Esophagus muscularis mucosa (tissue), 4 donors: ENCODE results near the gene ZNF99. TPM values are rescaled to one million over a fixed set of nuclear protein-coding genes. Genes with fewer than 3 reads are reported as not detected.
"Not testable (repeated sequence)": the region's sequence is repeated elsewhere in the genome, so short reads cannot be mapped to it uniquely, and the experiment has no call there.

ENCODE experiments used
- DNase-seq: peaks from one replicate; pipeline ENCODE4 v3.0.0-alpha.2; 2017; ENCODE audit errors: extremely low spot score
- H3K27ac ChIP-seq, 4 donors: fragments of 200-600 bp; sonication (generic); replicated peaks in 1 of 4; 1 replicate in 3 of 4; 2 replicates in 1 of 4; pipeline ENCODE4 v1.5.1; 2016 to 2019; ENCODE audit warnings: mild to moderate bottlenecking in 1 of 4
- H3K27me3 ChIP-seq, 4 donors: fragments of 200-600 bp; sonication (generic); one replicate each; pipeline versions ENCODE4 v1.5.1 to v1.6.0; 2016 to 2019
- H3K36me3 ChIP-seq, 4 donors: fragments of 200-600 bp; sonication (generic); one replicate each; pipeline ENCODE4 v1.5.1; 2016 to 2019
- H3K4me1 ChIP-seq, 4 donors: fragments of 200-600 bp; sonication (generic); one replicate each; pipeline ENCODE4 v1.5.1; 2016 to 2019
- H3K4me3 ChIP-seq, 4 donors: fragments of 200-600 bp; sonication (generic); 1 replicate in 2 of 4; 2 replicates in 2 of 4; pipeline ENCODE4 v1.5.1; 2016 to 2019; ENCODE audit warnings: mild to moderate bottlenecking in 4 of 4, moderate library complexity in 1 of 4
- H3K9me3 ChIP-seq, 4 donors: fragments of 200-600 bp; sonication (generic); 1 replicate in 3 of 4; 2 replicates in 1 of 4; pipeline ENCODE4 v1.5.1; 2016 to 2019
- CTCF ChIP-seq, 3 experiments: fragments of 200-600 bp in 2 of 3; fragments of 450-650 bp in 1 of 3; sonication (generic) in 2 of 3; IDR thresholded peaks; one replicate each; pipeline ENCODE4 v1.5.1; 2017 to 2019; ENCODE audit warnings: antibody characterized with exemption in 3 of 3, mild to moderate bottlenecking in 2 of 3, moderate library complexity in 1 of 3
- EP300 ChIP-seq: sonication (generic); formaldehyde crosslinking; IDR thresholded peaks from one replicate; pipeline ENCODE4 v1.6.1; 2017; ENCODE audit warnings: antibody characterized with exemption
- POLR2A ChIP-seq: fragments of 450-650 bp; IDR thresholded peaks from one replicate; pipeline ENCODE4 v1.6.1; 2017; ENCODE audit warnings: antibody characterized with exemption, moderate library complexity, mild to moderate bottlenecking, low read depth
- POLR2AphosphoS5 ChIP-seq, 2 donors: sonication (generic); formaldehyde crosslinking; IDR thresholded peaks; one replicate each; pipeline ENCODE4 v1.6.1; 2017; ENCODE audit warnings: antibody characterized with exemption in 2 of 2
- WGBS: methylation state at CpG from one replicate; pipeline ENCODE4 v1.1.5; 2018; 5-methylcytosine and 5-hydroxymethylcytosine counted together
- intact Hi-C: fragments of 100-400 bp; cut with DNase I; formaldehyde crosslinking; loops from one replicate; pipeline ENCODE4 v1.15.1; 2023
- total RNA-seq, 4 donors: library from RNA; depleted of rRNA; stranded (reverse); fragments of >200 nt; gene quantifications; one replicate each; pipeline versions ENCODE4 v1.1.0 to v1.2.1, GENCODE V29; 2016

The ZNF99 gene
- total RNA-seq, 4 donors from 2014 or later = under 0.01 to 0.29 (median under 0.01) TPM; not detected in 1

GRCh38 chr19:22807061-22807835 lies 23.3 kb upstream of the ZNF99 start:
- 10% methylated on average over 3 of the region's 72 CpGs for WGBS
- H3K9me3 ChIP-seq = peaks cover 0 to 4% (median 0%) of the 10 kb centered on the region in 4 donors
- no peak for DNase-seq
- no peak overlapping the region for H3K27ac ChIP-seq
- no peaks in the 10 kb centered on the region for H3K36me3 ChIP-seq
- H3K4me3 ChIP-seq = peak overlapping the region in 1 of 4 donors; percentile 19
- no peak for TF ChIP-seq EP300
- TF ChIP-seq CTCF (IDR thresholded peaks at IDR 0.05) = no peak
- TF ChIP-seq POLR2AphosphoS5 (IDR thresholded peaks at IDR 0.05) = no peak
- no peak for TF ChIP-seq POLR2A
- intact Hi-C loops = no loop called here
- H3K4me1 ChIP-seq = peaks cover 0 to 9% (median 6%) of the 10 kb centered on the region in 4 donors
- peaks cover 0 to 36% (median 6%) of the 10 kb centered on the region in 4 donors for H3K27me3 ChIP-seq

GRCh38 chr19:22806418-22806817 lies 22.5 kb upstream of the ZNF99 start:
- intact Hi-C loops = no loop called here
- Histone ChIP-seq H3K9me3 (peaks cover 0 to 4% (median 0%) of the 10 kb centered on the region in 4 donors), H3K36me3 (no peaks in the 10 kb centered on the region), H3K27me3 (peaks cover 0 to 36% (median 6%) of the 10 kb centered on the region in 4 donors), H3K27ac (no peak overlapping the region), H3K4me3 (no peak overlapping the region), H3K4me1 (peaks cover 0 to 9% (median 6%) of the 10 kb centered on the region in 4 donors)
- TF ChIP-seq POLR2A (no peak), POLR2AphosphoS5 (IDR thresholded peaks at IDR 0.05) (no peak), EP300 (no peak), CTCF (IDR thresholded peaks at IDR 0.05) (no peak)
- no peak for DNase-seq
- WGBS = 33% methylated on average over 10 of the region's 11 CpGs

- WGBS = 44% methylated on average over 5 of the region's 5 CpGs
- Histone ChIP-seq H3K4me3 (no peak overlapping the region), H3K4me1 (no peaks in the 10 kb centered on the region), H3K27me3 (no peaks in the 10 kb centered on the region), H3K36me3 (no peaks in the 10 kb centered on the region), H3K27ac (no peak overlapping the region), H3K9me3 (peaks cover 0 to 11% (median 5%) of the 10 kb centered on the region in 4 donors)
- DNase-seq = no peak
- intact Hi-C loops = no loop called here
- TF ChIP-seq CTCF (IDR thresholded peaks at IDR 0.05) (no peak), POLR2A (no peak), EP300 (no peak), POLR2AphosphoS5 (IDR thresholded peaks at IDR 0.05) (no peak)
Measured at GRCh38 chr19:22797040-22797439, 13.1 kb upstream of the ZNF99 start.

- H3K9me3 ChIP-seq, H3K4me3 ChIP-seq, H3K27me3 ChIP-seq, DNase-seq, H3K4me1 ChIP-seq, intact Hi-C loops, H3K27ac ChIP-seq, H3K36me3 ChIP-seq: not testable (repeated sequence)
- 93% methylated on average over 4 of the region's 4 CpGs for WGBS
Measured at GRCh38 chr19:22792863-22793262, 8.9 kb upstream of the ZNF99 start.

GRCh38 chr19:22735911-22736645 lies 47.9 kb downstream of the ZNF99 start:
- no peak for TF ChIP-seq POLR2AphosphoS5 (IDR thresholded peaks at IDR 0.05)
- TF ChIP-seq EP300 = no peak
- TF ChIP-seq POLR2A = no peak
- no peak for TF ChIP-seq CTCF (IDR thresholded peaks at IDR 0.05)
- no peaks in the 10 kb centered on the region for H3K4me1 ChIP-seq
- H3K27ac ChIP-seq = no peak overlapping the region
- 83% methylated on average over 3 of the region's 4 CpGs for WGBS
- H3K36me3 ChIP-seq = no peaks in the 10 kb centered on the region
- peak; percentile 80 for DNase-seq
- H3K27me3 ChIP-seq = no peaks in the 10 kb centered on the region
- no peak overlapping the region for H3K4me3 ChIP-seq
- peaks cover 0 to 8% (median 3%) of the 10 kb centered on the region in 4 donors for H3K9me3 ChIP-seq
- intact Hi-C loops = no loop called here
